ENCODE measurements around the gene ULK4.

DNA sequence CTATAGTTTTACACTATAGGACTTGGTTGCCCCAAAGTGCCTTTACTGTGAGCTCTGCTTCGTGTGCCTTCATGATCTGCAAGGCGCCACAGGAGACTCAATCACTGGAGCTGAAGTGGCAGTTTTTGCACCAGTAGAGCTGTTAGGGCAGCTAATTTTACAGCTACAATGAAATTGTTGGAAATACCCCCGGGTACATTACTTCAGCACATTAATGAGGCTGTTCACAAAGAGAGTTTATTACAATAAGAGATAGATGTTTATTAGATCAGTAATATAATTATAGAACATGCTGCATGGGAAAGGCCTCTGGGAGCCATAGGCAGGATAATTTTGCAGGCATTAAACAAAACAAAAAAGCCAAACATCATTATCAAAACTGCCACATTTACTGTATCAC lies 531.5 kb downstream of the ULK4 start:
- TF ChIP-seq, protein P1, sequence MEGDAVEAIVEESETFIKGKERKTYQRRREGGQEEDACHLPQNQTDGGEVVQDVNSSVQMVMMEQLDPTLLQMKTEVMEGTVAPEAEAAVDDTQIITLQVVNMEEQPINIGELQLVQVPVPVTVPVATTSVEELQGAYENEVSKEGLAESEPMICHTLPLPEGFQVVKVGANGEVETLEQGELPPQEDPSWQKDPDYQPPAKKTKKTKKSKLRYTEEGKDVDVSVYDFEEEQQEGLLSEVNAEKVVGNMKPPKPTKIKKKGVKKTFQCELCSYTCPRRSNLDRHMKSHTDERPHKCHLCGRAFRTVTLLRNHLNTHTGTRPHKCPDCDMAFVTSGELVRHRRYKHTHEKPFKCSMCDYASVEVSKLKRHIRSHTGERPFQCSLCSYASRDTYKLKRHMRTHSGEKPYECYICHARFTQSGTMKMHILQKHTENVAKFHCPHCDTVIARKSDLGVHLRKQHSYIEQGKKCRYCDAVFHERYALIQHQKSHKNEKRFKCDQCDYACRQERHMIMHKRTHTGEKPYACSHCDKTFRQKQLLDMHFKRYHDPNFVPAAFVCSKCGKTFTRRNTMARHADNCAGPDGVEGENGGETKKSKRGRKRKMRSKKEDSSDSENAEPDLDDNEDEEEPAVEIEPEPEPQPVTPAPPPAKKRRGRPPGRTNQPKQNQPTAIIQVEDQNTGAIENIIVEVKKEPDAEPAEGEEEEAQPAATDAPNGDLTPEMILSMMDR (IDR thresholded peaks at IDR 0.05) = no peak
- TF ChIP-seq POLR2A (IDR thresholded peaks at IDR 0.05) = no peak
